HepG2 (cell line): Measurements from ENCODE around the gene TBC1D10B. TPM values are rescaled to one million over a fixed set of nuclear protein-coding genes. Genes with fewer than 3 reads are reported as not detected.

Experiments
- GMEB2 ChIP-seq: IDR thresholded peaks from 2 replicates; pipeline ENCODE4 v1.6.1; 2016; ENCODE audit warnings: missing biosample characterization, missing genetic modification reagents, low read depth
- POLR2AphosphoS5 ChIP-seq: IDR thresholded peaks from 2 replicates; pipeline ENCODE4 v1.6.1; 2012; ENCODE audit warnings: low read depth, low read length
- ZBTB20 ChIP-seq: sonication (generic); formaldehyde crosslinking; IDR thresholded peaks from 2 replicates; pipeline ENCODE4 v1.8.1; 2023; ENCODE audit warnings: missing genetic modification reagents, low read depth, mild to moderate bottlenecking, borderline replicate concordance
- ZBTB33 ChIP-seq: sonication (generic); formaldehyde crosslinking; IDR thresholded peaks from 2 replicates; pipeline ENCODE4 v1.4.0; 2020; ENCODE audit warnings: missing genetic modification reagents
- ZNF138 ChIP-seq: sonication (generic); formaldehyde crosslinking; IDR thresholded peaks from 2 replicates; pipeline ENCODE4 v1.5.0; 2020; ENCODE audit warnings: mild to moderate bottlenecking, low read depth, missing genetic modification reagents
- ZNF282 ChIP-seq: fragments of 450-650 bp; IDR thresholded peaks from 2 replicates; pipeline ENCODE4 v1.6.1; 2018; ENCODE audit not compliant: partially characterized antibody
- ZNF432 ChIP-seq: sonication (generic); formaldehyde crosslinking; IDR thresholded peaks from 2 replicates; pipeline ENCODE4 v1.5.0; 2020; ENCODE audit warnings: missing genetic modification reagents, mild to moderate bottlenecking, borderline replicate concordance
- ZNF451 ChIP-seq: sonication (generic); formaldehyde crosslinking; IDR thresholded peaks from 2 replicates; pipeline ENCODE4 v1.5.0; 2020; ENCODE audit warnings: mild to moderate bottlenecking, missing genetic modification reagents
- ZNF770 ChIP-seq: sonication (generic); formaldehyde crosslinking; IDR thresholded peaks from 2 replicates; pipeline ENCODE4 v1.5.0; 2020; ENCODE audit warnings: mild to moderate bottlenecking, missing genetic modification reagents
- polyA plus RNA-seq, 8 experiments: library from polyadenylated mRNA; depleted of rRNA in 3 of 8; stranded (reverse) in 7 of 8; unstranded in 1 of 8; fragments of >200 nt; fragmentation: Illumina TruSeq in 4 of 8; extraction: Trizol in 4 of 8; gene quantifications; 2 replicates each; pipeline versions ENCODE4 v1.2.1 to v1.2.3, GENCODE V29; 2011 to 2016; ENCODE audit warnings: low read depth in 4 of 8, missing spikeins in 1 of 8, mixed read lengths in 1 of 8; ENCODE audit not compliant: insufficient read depth in 1 of 8
- total RNA-seq, 5 experiments: library from RNA; depleted of rRNA; stranded (reverse); fragments of >200 nt; fragmentation: Illumina TruSeq; extraction: Trizol; gene quantifications; 2 replicates each; pipeline ENCODE4 v1.2.3, GENCODE V29; 2016; ENCODE audit warnings: low read depth in 1 of 5

The TBC1D10B gene
- total and polyA plus RNA-seq, 2 of the 13 experiments (the other 11 are each of a cell fraction or from before 2014, with no cell fraction given) = 15.7 to 24.8 TPM

- TF ChIP-seq ZNF138 (CRISPR knock-in tag) (peak; percentile 35; the same call in 1 of the 2 replicates), ZBTB33 (CRISPR knock-in tag) (0 out of 2 replicates have a peak, but pooled peaks have one; percentile 28), ZNF451 (CRISPR knock-in tag) (0 out of 2 replicates have a peak, but pooled peaks have one; percentile 50), GMEB2 (CRISPR knock-in tag) (no peak), ZNF282 (no peak), ZNF770 (CRISPR knock-in tag) (peak; percentile 78; the same call in 1 of the 2 replicates), POLR2AphosphoS5 (0 out of 2 replicates have a peak, but pooled peaks have one; percentile 1), ZBTB20 (peak; percentile 11; the same call in 1 of the 2 replicates), ZNF432 (CRISPR knock-in tag) (no peak)
Measured at GRCh38 chr16:30399435-30400186, 29.3 kb upstream of the TBC1D10B start (continued).
